ENCODE data around the gene TBC1D17.

GRCh38 chr19:49851456-49852259 is 25.8 kb upstream of the TBC1D17 start:
- TF ChIP-seq CTCF (IDR thresholded peaks at IDR 0.05; ENCODE audit: low read depth, low read length, missing input control) (no peak), RXRA (IDR thresholded peaks at IDR 0.05) (no peak)
